Type B pancreatic cell (in vitro differentiated cells): ENCODE measurements around the gene NKTR. TPM values are rescaled to one million over a fixed set of nuclear protein-coding genes. Genes with fewer than 3 reads are reported as not detected.

Source experiments
- DNase-seq: peaks from one replicate; pipeline ENCODE4 v3.0.0; 2021; ENCODE audit warnings: mixed read lengths; ENCODE audit not compliant: unreplicated experiment; ENCODE audit errors: extremely low spot score
- H3K27ac Mint-ChIP-seq: 2 replicates; pipeline ENCODE4 v1.8.0; 2021; ENCODE audit warnings: mild to moderate bottlenecking, mixed read lengths
- H3K27me3 Mint-ChIP-seq: 2 replicates; pipeline ENCODE4 v1.8.0; 2021; ENCODE audit warnings: mixed read lengths
- H3K36me3 Mint-ChIP-seq: 2 replicates; pipeline ENCODE4 v1.8.0; 2021; ENCODE audit warnings: mixed read lengths
- H3K4me1 Mint-ChIP-seq: one replicate; pipeline ENCODE4 v1.8.0; 2021; ENCODE audit warnings: mixed read lengths; ENCODE audit not compliant: unreplicated experiment
- H3K4me3 Mint-ChIP-seq: 2 replicates; pipeline ENCODE4 v1.8.0; 2021; ENCODE audit warnings: mild to moderate bottlenecking, mixed read lengths
- H3K9me3 Mint-ChIP-seq: 2 replicates; pipeline ENCODE4 v1.8.0; 2021; ENCODE audit warnings: mixed read lengths
- total RNA-seq: library from RNA; stranded (reverse); gene quantifications from 2 replicates; pipeline ENCODE4 v1.2.1, GENCODE V29; 2021; ENCODE audit warnings: low replicate concordance
- TF ChIP-seq, protein P1 (sequence below): fragments of 200-600 bp; sonication (generic); conservative IDR thresholded peaks from 2 replicates; pipeline ENCODE4 v1.5.0; 2021; ENCODE audit warnings: antibody characterized with exemption, mild to moderate bottlenecking

NKTR gene
- total RNA-seq, 1 donor from 2014 or later = 97.1 TPM

- Mint-ChIP-seq H3K27ac (no peak overlapping the region), H3K4me3 (no peak overlapping the region), H3K27me3 (peaks cover 19% of the 10 kb centered on the region), H3K9me3 (no peaks in the 10 kb centered on the region), H3K36me3 (no peaks in the 10 kb centered on the region), H3K4me1 (peaks cover 6% of the 10 kb centered on the region)
- DNase-seq = no peak
- TF ChIP-seq, protein P1, sequence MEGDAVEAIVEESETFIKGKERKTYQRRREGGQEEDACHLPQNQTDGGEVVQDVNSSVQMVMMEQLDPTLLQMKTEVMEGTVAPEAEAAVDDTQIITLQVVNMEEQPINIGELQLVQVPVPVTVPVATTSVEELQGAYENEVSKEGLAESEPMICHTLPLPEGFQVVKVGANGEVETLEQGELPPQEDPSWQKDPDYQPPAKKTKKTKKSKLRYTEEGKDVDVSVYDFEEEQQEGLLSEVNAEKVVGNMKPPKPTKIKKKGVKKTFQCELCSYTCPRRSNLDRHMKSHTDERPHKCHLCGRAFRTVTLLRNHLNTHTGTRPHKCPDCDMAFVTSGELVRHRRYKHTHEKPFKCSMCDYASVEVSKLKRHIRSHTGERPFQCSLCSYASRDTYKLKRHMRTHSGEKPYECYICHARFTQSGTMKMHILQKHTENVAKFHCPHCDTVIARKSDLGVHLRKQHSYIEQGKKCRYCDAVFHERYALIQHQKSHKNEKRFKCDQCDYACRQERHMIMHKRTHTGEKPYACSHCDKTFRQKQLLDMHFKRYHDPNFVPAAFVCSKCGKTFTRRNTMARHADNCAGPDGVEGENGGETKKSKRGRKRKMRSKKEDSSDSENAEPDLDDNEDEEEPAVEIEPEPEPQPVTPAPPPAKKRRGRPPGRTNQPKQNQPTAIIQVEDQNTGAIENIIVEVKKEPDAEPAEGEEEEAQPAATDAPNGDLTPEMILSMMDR = no peak
Measured at GRCh38 chr3:42685891-42686820, 85.7 kb downstream of the NKTR start.

GRCh38 chr3:42686832-42687650 is 86.6 kb downstream of the NKTR start:
- Mint-ChIP-seq H3K36me3 (no peaks in the 10 kb centered on the region), H3K27me3 (peaks cover 23% of the 10 kb centered on the region), H3K27ac (no peak overlapping the region), H3K9me3 (no peaks in the 10 kb centered on the region), H3K4me1 (peaks cover 6% of the 10 kb centered on the region), H3K4me3 (no peak overlapping the region)
- TF ChIP-seq, protein P1 = no peak
- DNase-seq = no peak

GRCh38 chr3:42688016-42688415 is 87.5 kb downstream of the NKTR start:
- DNase-seq = no peak
- TF ChIP-seq, protein P1 = no peak
- H3K9me3 Mint-ChIP-seq = no peaks in the 10 kb centered on the region
- no peak overlapping the region for H3K27ac Mint-ChIP-seq
- no peak overlapping the region for H3K4me3 Mint-ChIP-seq
- H3K36me3 Mint-ChIP-seq = no peaks in the 10 kb centered on the region
- peaks cover 6% of the 10 kb centered on the region for H3K4me1 Mint-ChIP-seq
- H3K27me3 Mint-ChIP-seq = peaks cover 23% of the 10 kb centered on the region

DNA sequence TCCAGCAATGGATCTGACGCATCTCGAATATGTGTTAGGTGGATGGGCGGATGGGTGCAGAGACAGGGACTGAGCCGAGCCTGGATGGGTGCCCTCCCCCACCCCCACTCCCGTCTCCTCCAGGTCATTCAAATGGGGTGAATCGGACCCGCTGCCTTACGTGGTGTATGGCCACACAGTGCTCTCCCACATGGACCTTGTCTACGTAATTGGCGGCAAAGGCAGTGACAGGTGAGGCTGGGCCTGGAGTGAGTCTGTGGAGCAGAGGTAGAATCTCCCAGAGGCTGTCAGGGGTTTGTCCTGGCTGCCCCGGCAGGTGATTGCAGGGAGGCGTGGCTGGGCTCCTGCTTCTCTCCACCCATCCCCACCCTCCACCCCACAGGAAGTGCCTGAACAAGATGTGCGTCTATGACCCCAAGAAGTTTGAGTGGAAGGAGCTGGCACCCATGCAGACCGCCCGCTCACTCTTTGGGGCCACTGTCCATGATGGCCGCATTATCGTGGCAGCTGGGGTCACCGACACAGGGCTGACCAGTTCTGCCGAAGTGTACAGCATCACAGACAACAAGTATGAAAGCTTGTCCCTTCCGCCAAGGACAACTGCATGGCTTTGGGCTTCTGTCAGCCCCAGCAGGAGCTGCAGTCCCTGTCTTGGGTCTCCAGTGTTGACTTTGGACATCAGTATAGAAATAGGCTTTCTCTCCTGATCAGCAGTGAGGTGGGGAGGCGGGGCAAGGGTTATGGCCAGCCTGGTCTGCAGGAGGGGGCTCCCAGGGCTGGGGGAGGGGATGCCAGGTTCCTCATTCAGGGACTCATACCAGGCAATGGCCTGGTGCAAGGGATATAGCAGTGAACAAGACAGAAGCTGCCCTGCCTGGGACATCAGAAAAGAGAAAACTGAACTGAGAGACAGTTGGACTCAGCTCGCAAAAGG is 88.3 kb downstream of the NKTR start:
- Mint-ChIP-seq H3K9me3 (no peaks in the 10 kb centered on the region), H3K4me3 (no peak overlapping the region), H3K27ac (no peak overlapping the region), H3K4me1 (peaks cover 6% of the 10 kb centered on the region), H3K36me3 (no peaks in the 10 kb centered on the region), H3K27me3 (peaks cover 23% of the 10 kb centered on the region)
- TF ChIP-seq, protein P1 = no peak
- no peak for DNase-seq

DNA sequence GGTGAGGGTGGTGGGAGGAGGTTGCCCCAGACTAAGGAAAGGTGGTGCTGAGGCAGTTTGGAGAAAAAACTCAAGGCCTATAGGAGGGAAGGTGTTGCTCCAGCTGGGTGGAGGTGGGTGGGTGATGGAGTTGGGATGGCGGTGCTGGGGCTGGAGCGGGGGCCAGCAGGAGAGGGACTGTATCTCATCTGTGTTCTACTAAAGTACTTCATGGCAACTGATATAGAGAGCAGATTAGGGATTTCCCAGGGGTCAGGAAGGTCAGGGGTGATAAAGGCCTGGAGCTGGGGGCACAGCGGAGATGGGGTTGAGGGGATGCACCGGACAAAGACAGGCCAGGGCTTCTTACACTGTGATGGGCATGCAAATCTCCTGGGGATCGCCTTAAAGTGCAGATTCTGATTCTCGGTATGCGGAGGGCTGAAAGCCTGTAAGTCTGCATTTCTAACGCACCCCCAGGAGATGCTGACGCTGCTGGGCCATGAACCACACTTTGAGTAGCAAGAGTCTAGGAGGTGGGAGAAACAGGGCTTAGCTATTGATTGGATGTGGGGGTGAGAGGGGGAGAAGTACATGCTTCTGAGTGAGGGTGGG is 89.0 kb downstream of the NKTR start:
- Mint-ChIP-seq H3K27ac (no peak overlapping the region), H3K36me3 (no peaks in the 10 kb centered on the region), H3K4me3 (no peak overlapping the region), H3K9me3 (no peaks in the 10 kb centered on the region), H3K4me1 (peaks cover 5% of the 10 kb centered on the region), H3K27me3 (peaks cover 23% of the 10 kb centered on the region)
- TF ChIP-seq, protein P1 = no peak
- no peak for DNase-seq
